ENCODE measurements around the gene FBXO34.

- TF ChIP-seq, protein P1, sequence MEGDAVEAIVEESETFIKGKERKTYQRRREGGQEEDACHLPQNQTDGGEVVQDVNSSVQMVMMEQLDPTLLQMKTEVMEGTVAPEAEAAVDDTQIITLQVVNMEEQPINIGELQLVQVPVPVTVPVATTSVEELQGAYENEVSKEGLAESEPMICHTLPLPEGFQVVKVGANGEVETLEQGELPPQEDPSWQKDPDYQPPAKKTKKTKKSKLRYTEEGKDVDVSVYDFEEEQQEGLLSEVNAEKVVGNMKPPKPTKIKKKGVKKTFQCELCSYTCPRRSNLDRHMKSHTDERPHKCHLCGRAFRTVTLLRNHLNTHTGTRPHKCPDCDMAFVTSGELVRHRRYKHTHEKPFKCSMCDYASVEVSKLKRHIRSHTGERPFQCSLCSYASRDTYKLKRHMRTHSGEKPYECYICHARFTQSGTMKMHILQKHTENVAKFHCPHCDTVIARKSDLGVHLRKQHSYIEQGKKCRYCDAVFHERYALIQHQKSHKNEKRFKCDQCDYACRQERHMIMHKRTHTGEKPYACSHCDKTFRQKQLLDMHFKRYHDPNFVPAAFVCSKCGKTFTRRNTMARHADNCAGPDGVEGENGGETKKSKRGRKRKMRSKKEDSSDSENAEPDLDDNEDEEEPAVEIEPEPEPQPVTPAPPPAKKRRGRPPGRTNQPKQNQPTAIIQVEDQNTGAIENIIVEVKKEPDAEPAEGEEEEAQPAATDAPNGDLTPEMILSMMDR (IDR thresholded peaks at IDR 0.05): no peak
- no peak for TF ChIP-seq POLR2A (IDR thresholded peaks at IDR 0.05)
Observed at GRCh38 chr14:55401751-55402150, 130.5 kb downstream of the FBXO34 start.
